Endothelial cell (in vitro differentiated cells): ENCODE data around the gene ZNF397. TPM values are rescaled to one million over a fixed set of nuclear protein-coding genes. Genes with fewer than 3 reads are reported as not detected.

Experiments used
- DNase-seq: peaks from one replicate; pipeline ENCODE4 v3.0.0; 2021; ENCODE audit warnings: low spot score
- H3K27ac Mint-ChIP-seq: one replicate; pipeline ENCODE4 v1.8.0; 2021; ENCODE audit warnings: mixed read lengths, inconsistent platforms; ENCODE audit not compliant: unreplicated experiment
- H3K27me3 Mint-ChIP-seq: one replicate; pipeline ENCODE4 v1.8.0; 2021; ENCODE audit warnings: mild to moderate bottlenecking, moderate library complexity, mixed read lengths, inconsistent platforms; ENCODE audit not compliant: unreplicated experiment
- H3K36me3 Mint-ChIP-seq: one replicate; pipeline ENCODE4 v1.8.0; 2021; ENCODE audit warnings: mild to moderate bottlenecking, low read depth, mixed read lengths, inconsistent platforms; ENCODE audit not compliant: unreplicated experiment
- H3K4me1 Mint-ChIP-seq: one replicate; pipeline ENCODE4 v1.8.0; 2021; ENCODE audit warnings: mild to moderate bottlenecking, mixed read lengths, inconsistent platforms; ENCODE audit not compliant: unreplicated experiment
- H3K4me3 Mint-ChIP-seq: one replicate; pipeline ENCODE4 v1.8.0; 2021; ENCODE audit warnings: mild to moderate bottlenecking, mixed read lengths, inconsistent platforms; ENCODE audit not compliant: unreplicated experiment
- H3K9me3 Mint-ChIP-seq: one replicate; pipeline ENCODE4 v1.8.0; 2021; ENCODE audit warnings: mixed read lengths, inconsistent platforms; ENCODE audit not compliant: unreplicated experiment
- CTCF ChIP-seq: fragments of 200-600 bp; sonication (generic); IDR thresholded peaks from one replicate; pipeline ENCODE4 v1.5.0; 2021; ENCODE audit warnings: antibody characterized with exemption; ENCODE audit not compliant: unreplicated experiment
- total RNA-seq: library from RNA; stranded (reverse); fragmentation: NEBNext Ultra II Directional; extraction: Animal tissue kit (Norgen Biotek cat#: 25700); gene quantifications from one replicate; pipeline ENCODE4 v1.2.1, GENCODE V29; 2021; ENCODE audit not compliant: unreplicated experiment

Gene ZNF397
- total RNA-seq, 1 donor from 2014 or later = 8.4 TPM

DNA sequence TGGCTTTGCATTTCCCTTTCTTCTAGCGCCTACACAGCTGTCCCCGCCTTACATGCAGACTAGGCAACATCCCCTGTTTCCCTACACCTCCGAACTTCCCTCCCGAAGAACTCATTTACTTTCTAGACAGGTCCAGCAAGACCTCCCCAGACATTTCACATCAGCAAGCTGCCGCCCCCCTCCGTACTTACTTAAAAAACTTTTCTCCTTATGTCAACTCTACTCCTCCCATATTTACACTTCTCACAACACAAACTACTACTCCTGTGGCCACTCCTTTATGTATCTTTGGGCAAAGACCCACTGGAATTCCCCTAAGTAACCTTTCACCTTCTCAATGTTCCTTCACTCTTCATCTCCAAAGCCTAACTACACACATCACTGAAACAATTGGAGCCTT lies 20.4 kb upstream of the ZNF397 start:
- Mint-ChIP-seq H3K9me3 (no peaks in the 10 kb centered on the region), H3K36me3 (no peaks in the 10 kb centered on the region)
- no peak for TF ChIP-seq CTCF

GRCh38 chr18:35223797-35224196 lies 17.0 kb upstream of the ZNF397 start:
- peaks cover 5% of the 10 kb centered on the region for H3K4me1 Mint-ChIP-seq
- no peak for DNase-seq
- peaks cover 1% of the 10 kb centered on the region for H3K27me3 Mint-ChIP-seq
- H3K36me3 Mint-ChIP-seq = no peaks in the 10 kb centered on the region
- H3K27ac Mint-ChIP-seq = no peak overlapping the region
- TF ChIP-seq CTCF = no peak
- H3K9me3 Mint-ChIP-seq = no peaks in the 10 kb centered on the region
- no peak overlapping the region for H3K4me3 Mint-ChIP-seq

More for the DNA sequence above, 20.4 kb upstream of the ZNF397 start:
- DNase-seq = no peak
- Mint-ChIP-seq H3K4me1 (peaks cover 13% of the 10 kb centered on the region), H3K27ac (no peak overlapping the region), H3K27me3 (peaks cover 1% of the 10 kb centered on the region), H3K4me3 (no peak overlapping the region)

DNA sequence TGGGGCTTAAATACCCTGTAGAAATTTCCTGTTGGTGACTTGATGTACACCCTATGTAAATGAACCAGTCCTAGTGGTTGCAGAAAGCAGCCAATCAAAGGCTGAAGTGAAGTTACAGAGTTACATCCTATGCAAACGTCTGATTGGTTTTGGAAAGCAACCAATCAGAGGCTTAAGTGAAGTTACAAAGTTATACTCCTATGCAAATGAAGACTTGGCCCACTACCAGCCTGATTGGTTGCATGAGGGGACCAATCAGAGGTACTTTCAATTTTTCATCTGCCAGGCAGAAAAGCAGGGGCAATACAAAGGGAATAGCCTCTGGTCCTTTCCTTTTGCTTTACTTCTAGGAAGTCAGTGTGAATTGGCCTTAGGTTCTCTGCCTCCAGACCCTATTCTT lies 13.6 kb upstream of the ZNF397 start:
- H3K4me1 Mint-ChIP-seq = peaks cover 11% of the 10 kb centered on the region
- no peaks in the 10 kb centered on the region for H3K36me3 Mint-ChIP-seq
- H3K27ac Mint-ChIP-seq = no peak overlapping the region
- no peak for TF ChIP-seq CTCF
- DNase-seq = no peak
- H3K4me3 Mint-ChIP-seq = no peak overlapping the region
- no peaks in the 10 kb centered on the region for H3K9me3 Mint-ChIP-seq
- H3K27me3 Mint-ChIP-seq = peaks cover 1% of the 10 kb centered on the region

GRCh38 chr18:35231052-35231451 lies 9.8 kb upstream of the ZNF397 start:
- TF ChIP-seq CTCF = peak; percentile 92
- Mint-ChIP-seq H3K4me1 (peaks cover 10% of the 10 kb centered on the region), H3K27ac (peak overlapping the region; percentile 81)

GRCh38 chr18:35236571-35237363 lies 4.1 kb upstream of the ZNF397 start:
- Mint-ChIP-seq H3K27me3 (peaks cover 8% of the 10 kb centered on the region), H3K4me1 (peaks cover 3% of the 10 kb centered on the region), H3K27ac (no peak overlapping the region), H3K36me3 (no peaks in the 10 kb centered on the region), H3K4me3 (no peak overlapping the region), H3K9me3 (no peaks in the 10 kb centered on the region)
- no peak for TF ChIP-seq CTCF
- no peak for DNase-seq

More at GRCh38 chr18:35231052-35231451, 9.8 kb upstream of the ZNF397 start:
- Mint-ChIP-seq H3K27me3 (no peaks in the 10 kb centered on the region), H3K4me3 (no peak overlapping the region), H3K9me3 (no peaks in the 10 kb centered on the region), H3K36me3 (no peaks in the 10 kb centered on the region)
- DNase-seq = peak; percentile 82
